HG03108 (cell line): ENCODE measurements around the gene DGKK.

Experiments used
- ATAC-seq: cut with Tn5 transposase; IDR thresholded peaks from one replicate; pipeline ENCODE4 v1.9.1; 2021; ENCODE audit warnings: moderate library complexity; ENCODE audit not compliant: unreplicated experiment

Gene DGKK, protein sequence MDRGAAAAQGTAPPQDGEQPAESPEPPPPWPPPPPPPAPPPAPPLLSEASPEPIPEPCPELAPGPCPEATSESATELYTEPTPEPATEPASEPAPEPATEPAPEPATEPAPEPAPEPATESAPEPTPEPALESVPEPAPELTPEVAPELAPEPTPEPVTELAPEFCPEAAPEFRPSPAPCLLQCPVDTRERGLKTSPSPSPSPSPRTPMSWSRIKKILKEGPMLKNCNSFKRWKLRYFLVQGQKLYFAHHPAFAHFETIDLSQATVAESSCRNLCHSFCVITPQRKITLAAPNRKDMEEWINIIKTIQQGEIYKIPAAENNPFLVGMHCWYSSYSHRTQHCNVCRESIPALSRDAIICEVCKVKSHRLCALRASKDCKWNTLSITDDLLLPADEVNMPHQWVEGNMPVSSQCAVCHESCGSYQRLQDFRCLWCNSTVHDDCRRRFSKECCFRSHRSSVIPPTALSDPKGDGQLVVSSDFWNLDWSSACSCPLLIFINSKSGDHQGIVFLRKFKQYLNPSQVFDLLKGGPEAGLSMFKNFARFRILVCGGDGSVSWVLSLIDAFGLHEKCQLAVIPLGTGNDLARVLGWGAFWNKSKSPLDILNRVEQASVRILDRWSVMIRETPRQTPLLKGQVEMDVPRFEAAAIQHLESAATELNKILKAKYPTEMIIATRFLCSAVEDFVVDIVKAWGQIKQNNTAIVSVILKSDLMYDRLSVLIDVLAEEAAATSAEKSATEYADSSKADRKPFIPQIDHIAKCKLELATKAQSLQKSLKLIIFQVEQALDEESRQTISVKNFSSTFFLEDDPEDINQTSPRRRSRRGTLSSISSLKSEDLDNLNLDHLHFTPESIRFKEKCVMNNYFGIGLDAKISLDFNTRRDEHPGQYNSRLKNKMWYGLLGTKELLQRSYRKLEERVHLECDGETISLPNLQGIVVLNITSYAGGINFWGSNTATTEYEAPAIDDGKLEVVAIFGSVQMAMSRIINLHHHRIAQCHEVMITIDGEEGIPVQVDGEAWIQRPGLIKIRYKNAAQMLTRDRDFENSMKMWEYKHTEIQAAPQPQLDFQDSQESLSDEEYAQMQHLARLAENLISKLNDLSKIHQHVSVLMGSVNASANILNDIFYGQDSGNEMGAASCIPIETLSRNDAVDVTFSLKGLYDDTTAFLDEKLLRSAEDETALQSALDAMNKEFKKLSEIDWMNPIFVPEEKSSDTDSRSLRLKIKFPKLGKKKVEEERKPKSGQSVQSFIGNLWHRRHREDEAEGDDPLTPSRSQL

DNA sequence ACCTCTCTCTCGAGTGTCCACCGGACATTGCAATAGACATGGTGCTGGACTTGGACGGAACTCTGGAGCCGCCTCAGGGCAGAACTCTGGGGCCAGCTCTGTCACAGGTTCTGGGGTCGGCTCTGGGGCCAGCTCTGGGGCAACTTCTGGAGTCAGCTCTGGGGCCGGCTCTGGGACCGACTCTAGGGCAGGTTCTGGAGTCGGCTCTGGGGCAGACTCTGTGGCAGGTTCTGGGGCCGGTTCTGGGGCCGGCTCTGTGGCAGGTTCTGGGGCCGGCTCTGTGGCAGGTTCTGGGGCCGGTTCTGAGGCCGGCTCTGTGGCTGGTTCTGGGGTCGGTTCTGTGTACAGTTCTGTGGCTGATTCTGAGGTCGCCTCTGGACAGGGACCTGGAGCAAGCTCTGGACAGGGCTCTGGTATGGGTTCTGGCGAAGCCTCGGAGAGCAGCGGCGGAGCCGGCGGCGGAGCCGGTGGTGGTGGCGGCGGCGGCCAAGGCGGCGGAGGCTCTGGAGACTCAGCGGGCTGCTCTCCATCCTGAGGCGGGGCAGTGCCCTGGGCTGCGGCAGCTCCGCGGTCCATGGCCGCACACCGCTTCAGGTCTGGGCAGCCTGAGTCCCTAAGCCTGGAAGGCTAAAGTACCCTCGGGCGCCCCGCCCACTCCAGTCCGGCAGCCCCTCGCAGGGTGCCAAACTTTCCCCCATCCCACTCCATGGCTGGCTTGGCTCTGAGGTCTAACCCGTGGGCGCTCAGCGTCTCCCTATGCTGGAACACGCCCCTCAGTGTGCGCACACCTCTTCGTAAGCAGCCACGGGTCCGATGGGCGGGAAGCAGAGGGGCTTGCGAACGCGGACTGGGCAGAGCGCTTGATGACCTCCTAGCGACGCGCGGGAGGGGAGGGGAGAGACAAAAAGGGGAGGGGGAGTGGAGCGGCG is at the start of gene DGKK:
TSS of gene DGKK (minus strand) at position 723 of the 929 bp plus-strand sequence. CDS start at position 576, 147 bp downstream.
- no peak for ATAC-seq

DNA sequence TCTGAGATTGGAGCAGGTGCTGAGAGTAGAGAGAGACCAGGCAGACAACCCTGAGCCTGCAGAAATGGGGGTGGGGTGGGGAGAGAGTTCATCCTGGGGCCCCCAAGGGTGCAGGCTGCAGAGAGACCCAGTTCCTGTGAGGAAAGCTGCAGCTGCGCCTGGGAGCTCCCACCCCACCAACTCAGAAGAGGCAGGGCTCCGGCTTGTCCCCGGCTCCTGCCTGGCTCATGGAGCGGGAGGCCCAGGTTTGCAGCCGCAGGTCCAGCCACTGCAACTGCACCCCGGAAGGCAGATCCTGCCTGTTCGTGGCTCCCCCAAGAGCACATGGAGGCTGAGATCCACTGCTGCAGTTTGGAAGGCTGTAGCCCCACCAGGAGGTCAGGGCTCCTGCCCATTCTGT is 44.2 kb upstream of the DGKK start:
- ATAC-seq, result no peak

DNA sequence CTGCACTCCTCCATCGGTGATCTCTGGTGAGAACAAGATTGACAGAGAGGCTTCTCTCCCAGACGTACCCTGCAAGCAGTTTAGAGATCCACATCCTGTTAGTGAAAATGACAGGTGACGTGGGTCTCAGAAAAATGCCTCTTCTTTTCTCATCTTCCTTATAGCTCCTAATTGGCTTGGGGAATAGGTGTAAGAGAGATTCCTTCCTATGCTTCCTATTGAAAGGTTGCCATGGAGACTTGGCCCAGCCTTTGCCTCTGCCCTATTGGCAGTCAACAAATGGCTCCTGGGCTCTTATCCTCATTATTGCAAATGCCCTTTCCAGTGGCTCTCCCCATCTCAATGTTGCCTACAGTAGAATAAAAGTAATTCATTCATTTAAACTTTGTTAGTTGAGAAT is 26.5 kb upstream of the DGKK start:
- ATAC-seq, result no peak

DNA sequence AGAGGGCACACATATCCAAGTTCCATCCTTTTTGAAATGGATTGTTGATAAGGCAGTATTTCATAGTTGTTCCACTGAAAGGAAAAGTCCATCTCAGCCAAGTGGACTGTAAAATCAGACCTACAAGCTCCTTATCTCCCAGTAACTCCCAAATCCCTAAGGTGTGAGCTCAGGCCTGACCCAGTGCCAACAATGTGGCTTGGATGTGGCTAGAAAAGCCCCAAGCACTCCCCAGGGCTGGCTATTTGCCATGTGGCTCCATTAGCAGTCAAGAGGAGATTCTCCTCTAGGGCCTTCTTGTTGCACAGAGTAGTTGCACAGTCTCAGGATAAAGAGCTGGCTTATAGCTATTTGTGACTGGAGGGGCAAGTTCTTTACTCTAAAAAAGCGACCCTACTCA is 25.0 kb upstream of the DGKK start:
- no peak for ATAC-seq

DNA sequence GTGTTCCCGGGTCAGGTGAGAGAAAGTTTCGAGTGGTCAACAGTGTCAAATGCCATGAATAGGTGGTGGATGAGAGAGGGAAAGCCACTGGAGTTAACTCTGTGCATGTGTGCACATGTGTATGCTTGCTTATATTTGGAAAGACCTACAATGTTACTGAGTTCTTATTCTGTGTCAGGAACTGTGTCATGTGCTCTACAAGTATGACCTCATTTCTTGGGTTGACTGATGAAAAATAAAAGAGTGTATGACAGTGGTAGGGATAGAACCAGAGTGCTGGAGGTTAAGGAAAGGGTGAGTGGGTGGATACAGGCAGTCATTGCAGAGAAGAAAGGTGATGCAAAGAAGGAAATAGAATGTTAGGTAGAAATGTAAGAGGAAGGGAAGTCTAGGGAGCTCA is 22.1 kb upstream of the DGKK start:
- ATAC-seq, result no peak

DNA sequence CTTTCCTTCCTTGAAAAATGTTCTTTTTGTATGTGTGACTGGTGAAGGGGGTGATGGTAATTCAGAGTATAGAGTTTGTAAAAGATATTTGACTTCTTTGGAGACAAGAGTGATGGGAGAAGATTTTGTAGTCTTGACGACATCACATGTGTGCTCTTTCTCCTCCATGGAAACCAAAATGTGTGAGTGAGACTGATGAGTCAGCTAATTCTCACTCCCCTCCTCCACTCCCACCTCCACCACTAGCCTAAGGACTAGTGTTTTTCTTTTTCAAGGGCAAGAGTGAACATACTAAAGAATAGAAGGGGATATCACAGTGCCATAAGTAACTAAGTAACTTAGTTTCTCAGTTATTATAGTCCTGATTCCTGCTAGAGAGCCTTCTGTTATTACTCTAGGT is 14.0 kb upstream of the DGKK start:
- ATAC-seq, result no peak

DNA sequence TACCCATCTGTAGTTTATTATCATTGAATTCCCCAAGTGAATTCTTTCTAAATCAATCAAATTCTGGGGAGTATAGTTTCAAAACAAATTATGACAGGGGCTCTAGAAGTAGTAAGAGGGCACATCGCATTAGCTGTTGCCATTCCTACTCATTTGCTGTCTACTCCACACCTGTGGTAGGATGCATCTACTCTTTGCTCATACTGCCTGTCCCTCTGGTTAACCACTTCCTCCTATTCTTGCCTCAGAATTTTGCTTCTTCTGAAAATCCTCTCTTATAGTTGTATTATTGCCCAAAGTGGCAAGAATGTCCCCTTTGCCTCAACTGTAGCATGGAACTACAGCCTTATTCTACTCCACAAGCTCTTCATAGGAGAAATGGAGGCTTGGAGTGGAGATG is 12.7 kb upstream of the DGKK start:
- no peak for ATAC-seq

DNA sequence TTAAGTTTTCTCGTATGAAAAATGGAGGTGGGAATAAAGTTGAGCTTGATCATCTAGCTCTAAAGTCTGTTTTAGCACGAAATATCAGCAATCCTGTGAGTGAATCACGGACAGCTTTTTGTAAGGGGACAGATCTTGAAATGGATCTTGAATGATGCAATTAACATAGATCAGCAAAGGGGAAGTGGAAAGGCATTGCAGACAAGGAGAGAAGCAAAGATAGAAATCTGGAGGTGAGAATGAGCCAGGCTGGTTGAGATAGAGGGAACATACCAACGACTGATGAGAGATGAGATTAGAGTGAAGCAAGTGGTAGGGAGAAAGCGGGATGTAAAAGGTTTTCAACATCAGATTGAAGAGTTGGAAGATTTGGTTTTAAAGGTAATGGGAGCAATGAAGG is 4.6 kb upstream of the DGKK start:
- no peak for ATAC-seq

DNA sequence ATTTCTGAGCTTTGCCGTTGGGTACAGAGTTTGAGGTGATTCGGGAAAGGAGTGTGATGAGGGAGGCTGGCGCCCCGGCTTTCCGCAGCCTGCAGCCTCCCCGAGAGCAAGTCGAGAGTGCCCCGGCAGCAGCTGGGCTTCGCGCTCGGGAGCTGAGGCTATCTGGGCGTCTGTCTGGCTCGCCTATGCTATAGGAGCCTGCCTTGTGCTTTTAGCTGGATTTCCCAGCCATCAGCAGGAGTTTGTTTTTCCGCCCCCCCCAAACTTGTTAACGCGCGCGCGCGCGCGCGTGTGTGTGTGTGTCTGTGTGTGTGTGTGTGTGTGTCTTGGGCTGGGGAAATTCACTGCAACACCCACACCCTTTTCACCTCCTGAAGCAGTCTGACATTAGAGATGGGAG is 765 bp upstream of the DGKK start:
- no peak for ATAC-seq

DNA sequence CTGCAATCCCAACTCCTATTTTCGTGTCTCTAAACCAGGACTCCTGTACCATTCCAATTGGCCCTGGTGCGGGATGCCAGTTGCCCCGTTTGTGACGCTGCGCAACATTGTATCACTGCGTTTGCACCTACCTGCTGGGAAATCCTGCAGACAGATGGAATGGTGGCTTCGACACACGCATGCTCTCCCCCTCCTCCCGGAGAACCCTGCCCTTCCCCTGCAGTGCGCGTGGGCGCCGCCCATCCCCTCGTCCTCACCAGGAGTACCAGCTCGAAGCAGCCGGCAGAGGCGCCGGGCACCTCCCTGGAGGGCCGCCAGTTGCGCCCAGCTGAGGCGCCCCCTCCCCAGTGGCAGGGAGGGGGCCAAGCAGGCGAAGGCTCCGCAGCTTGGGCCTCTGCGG is 1.4 kb downstream of the DGKK start:
- no peak for ATAC-seq

DNA sequence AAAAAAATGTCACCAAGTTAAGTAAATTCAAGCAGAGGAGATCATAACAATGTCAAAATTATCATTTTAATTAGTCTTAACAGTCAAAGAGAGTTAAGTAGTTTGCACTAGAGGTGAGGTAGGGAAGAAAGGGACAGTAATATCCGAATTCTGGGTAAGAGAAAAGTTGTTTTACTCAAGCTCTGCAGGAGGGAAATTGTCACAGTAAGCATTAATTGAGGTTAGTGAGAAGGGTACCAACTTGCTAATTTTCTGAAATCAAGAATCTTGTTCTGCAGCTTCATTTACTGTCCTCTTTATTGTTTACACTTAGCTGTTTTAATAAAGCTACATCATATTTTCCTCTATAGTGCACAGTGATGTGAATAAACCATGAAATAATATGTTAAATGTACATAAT is 11.0 kb downstream of the DGKK start:
- no peak for ATAC-seq

DNA sequence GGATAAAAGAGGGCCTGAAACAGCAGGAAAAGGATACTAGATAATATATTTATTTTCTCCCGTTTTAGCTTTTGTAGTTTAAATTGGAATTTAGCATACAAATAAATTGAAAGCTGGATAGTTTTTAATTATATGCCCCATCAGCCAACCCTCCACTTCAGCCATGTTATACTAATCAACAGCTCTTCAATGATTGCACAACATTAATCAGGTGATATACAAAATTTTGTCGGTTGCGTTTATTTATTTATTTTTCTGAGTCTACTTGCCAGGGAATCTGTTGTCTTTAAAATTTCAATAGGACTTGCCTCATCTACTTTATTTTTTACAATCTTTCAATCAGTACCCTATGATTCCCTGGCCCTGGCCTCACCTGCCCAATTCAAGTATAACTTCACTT is 12.1 kb downstream of the DGKK start:
- no peak for ATAC-seq

DNA sequence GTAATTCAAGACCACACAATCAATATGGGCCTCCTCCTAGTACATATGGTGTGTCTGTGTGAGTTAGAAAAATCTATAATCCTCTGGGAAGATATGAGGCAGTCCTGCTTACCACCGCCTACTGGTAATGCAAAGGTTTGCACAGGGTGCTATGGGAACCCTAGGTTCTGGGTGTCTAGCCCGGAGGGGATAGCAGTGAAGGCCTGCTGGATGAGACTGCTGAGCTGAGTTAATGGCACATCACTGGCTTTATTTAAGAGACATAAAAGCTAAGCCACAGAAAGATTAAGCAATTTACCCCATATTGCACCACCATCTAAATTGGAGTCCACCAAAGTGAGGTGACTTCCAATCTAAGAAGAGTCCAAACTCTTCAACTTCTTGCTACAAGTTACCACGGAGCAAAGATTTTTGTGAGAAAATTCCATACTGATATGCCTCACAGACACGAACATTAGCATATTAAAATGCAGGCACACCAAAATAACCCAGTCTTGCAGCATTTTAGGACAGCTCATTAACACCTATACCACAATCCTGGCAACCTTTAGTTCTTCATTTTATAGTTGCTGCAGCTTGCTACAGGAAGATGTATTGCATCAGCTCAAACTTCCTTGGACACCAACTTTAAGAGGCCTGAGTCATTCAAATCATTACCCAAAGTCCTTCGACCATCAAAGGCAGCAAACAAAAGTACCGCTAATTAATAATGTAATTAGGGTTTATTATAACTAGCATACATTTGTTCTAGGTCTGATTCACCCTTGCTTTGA is 13.7 kb downstream of the DGKK start:
- no peak for ATAC-seq

DNA sequence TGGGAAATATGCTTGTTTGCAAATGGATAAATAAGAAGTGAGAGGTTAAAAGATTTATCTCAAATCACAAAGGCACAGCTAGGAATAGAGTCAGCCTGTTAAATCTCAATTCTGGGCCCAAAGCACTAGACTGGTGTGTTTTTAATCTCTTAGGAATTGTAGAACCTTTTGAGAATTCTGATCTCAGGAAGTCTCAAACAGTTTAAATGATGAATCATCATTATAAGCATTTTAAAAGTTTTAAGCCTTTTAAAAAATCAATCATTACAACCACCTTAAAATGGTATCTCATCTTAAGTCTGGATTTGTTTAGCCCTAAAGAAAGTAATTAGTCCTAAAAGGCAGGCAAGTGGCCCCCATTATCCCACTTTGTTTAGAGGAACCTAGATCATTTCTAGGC is 17.8 kb downstream of the DGKK start:
- no peak for ATAC-seq

DNA sequence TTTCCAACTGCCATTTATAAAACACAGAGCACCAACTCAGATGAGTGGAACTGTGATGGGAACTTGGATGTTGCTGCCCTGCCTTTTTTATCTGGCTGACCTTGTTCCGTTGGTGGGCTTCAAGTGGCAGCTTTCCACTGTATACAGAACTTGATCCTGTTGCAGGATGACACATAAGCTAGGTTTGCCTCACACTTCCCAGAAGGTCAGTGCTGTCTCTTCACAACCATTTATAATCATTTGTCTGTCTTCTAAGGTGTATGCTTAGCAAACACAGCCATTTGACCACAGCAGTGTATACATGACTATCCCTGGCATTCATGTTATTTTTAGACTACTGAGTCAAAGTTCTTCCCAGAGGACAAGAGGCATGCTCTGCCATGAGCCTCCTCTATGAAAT is 20.3 kb downstream of the DGKK start:
- no peak for ATAC-seq

DNA sequence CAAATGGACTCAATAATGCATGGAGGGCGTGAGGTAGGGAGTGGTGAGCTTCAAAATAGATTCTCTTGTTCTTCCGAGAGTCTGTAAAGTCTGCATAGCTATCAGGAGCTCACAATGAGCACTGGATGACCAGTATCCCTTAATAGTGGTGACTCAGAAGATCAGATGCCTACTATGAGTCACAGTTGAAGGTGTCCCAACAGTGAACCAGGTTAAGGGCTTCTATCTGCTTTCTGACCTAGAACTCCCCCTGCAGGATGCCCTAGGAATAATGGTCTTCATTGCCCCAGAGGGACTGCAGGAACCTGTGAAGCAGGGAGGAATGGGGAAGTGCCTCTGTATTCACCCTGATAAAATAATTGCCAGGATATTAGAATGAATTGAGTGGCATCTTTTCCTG is 22.1 kb downstream of the DGKK start:
- ATAC-seq, result no peak

DNA sequence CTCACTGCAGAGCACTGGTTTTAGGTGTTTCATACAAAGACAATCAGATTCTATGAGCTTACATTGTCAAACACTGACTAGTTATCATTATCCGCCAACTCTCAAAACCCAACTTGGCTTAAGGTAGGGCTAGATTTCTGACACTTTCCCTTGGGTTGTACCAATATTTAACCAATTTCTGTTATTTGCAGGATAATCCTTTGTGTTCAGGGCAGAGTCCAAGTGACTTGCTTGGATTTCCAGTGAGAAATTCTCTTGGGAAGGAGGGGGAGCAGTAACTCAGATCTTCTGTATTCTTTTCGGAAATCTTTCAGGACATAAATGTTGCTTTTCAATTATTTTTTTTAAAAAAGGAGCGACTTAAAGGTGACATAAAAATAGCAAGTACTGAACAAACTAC is 23.1 kb downstream of the DGKK start:
- ATAC-seq, result no peak

DNA sequence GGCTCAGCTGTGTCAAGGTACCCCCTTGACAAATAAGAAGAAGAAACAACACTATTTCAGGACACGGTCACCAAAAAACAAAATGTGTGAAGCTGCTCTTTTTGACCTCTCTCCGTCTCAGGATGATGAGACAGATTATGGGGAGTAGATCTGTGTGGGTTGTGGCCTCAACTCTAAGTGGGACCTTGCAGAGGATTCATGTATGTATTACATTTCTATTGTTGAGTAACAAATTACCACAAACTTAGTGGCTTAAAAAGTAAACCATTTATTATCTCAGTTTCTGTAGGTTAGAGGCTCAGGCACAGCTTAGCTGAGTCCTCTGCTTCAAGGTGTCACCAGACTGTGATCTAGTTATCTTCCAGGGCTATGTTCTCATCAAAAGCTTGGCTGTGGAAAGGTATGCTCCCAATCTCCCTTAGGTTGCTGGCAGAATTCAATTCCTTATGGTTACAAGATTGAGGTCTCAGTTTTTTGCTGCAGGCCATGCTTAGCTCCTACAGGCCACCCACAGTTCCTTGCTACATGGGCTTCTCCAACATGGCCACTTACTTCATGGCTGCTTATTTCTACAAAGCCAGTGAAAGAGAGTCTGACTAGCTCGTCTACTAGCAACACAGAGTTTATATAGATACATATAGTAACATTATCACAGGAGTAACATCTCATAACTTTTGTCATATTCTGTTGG is 28.1 kb downstream of the DGKK start:
- no peak for ATAC-seq

DNA sequence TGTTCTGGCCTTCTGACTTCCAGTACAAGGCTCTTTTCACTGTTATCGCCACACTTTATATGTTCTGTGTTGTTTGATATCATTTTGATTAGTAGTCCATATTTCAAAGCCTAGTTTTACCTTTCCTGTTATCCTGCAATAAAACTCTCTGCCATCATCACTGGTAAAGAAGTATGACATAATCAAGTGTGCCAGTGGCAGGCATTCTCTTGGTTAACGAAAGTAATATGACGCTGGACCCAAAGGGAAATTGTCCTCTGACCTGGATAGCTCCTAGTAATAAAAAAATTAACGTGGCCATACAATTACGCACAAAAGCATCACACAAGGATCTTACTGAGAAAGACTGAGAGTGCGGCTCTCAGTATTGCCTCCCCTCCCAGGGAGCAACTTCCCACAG is 33.8 kb downstream of the DGKK start:
- ATAC-seq, result no peak
